ENCODE measurements around the gene TERB2. TPM values are rescaled to one million over a fixed set of nuclear protein-coding genes. Genes with fewer than 3 reads are reported as not detected.
"Not testable (repeated sequence)": the region's sequence is repeated elsewhere in the genome, so short reads cannot be mapped to it uniquely, and the experiment has no call there.

Gene TERB2
- total RNA-seq, 1 experiment from 2014 or later: not detected

DNA sequence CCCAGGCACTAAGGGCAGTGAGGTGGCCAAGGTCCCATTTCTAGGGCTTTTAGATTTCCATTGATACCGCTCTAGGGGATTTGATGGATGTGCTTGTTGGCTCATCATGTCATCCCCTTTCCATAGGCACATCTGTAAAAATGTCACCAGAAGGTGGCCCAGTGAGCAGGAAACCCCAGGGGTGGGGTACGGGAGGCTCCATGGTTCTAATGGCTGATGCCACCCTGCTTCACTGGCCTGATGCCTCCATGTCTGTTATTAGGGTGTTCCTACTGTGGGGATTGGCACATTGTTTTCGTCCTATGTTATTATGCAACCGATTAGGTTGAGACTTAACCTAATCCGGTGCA lies 32.4 kb downstream of the TERB2 start:
- not testable (repeated sequence) for H3K4me3 Mint-ChIP-seq; H4K8ac ChIP-seq (replicated peaks; ENCODE audit: insufficient read length, low read depth, low read length); H3K4ac ChIP-seq (ENCODE audit: low read depth, low read length); H3K79me1 ChIP-seq (ENCODE audit: insufficient read depth, low read depth, low read length, poor library complexity, severe bottlenecking); H3K79me2 ChIP-seq (ENCODE audit: insufficient read depth, low read length); H2BK120ac ChIP-seq (ENCODE audit: low read depth, low read length, poor library complexity, severe bottlenecking); H3K56ac ChIP-seq (ENCODE audit: insufficient read length, low read depth, low read length); H3K14ac ChIP-seq (ENCODE audit: insufficient read depth, low read length); H3K27me3 ChIP-seq (ENCODE audit: insufficient read depth, low read length); H3K36me3 Mint-ChIP-seq (ENCODE audit: insufficient read depth in 1 of 3, low read depth in 3 of 3); H3K4me2 ChIP-seq (ENCODE audit: insufficient read depth, insufficient read length, low read length); H3K27ac ChIP-seq (ENCODE audit: insufficient read length, low read depth, low read length); H3K18ac ChIP-seq (ENCODE audit: insufficient read length, low read depth, low read length); H2BK15ac ChIP-seq (ENCODE audit: low read depth, low read length); H3K9ac ChIP-seq (ENCODE audit: extremely low read depth, insufficient read length, low read length); H4K20me1 ChIP-seq (ENCODE audit: control insufficient read depth, insufficient read depth, insufficient read length); H2BK12ac ChIP-seq (ENCODE audit: insufficient read length, low read depth, low read length); H3T11ph ChIP-seq (ENCODE audit: low read length); H3K9me3 Mint-ChIP-seq; H2BK20ac ChIP-seq (ENCODE audit: low read depth, low read length, poor library complexity, severe bottlenecking); H3K23me2 ChIP-seq (ENCODE audit: insufficient read length, low read depth, low read length, poor library complexity, severe bottlenecking); H4K91ac ChIP-seq (ENCODE audit: insufficient read length, low read depth, low read length); H4K5ac ChIP-seq (ENCODE audit: insufficient read length, low read depth, low read length); H2AFZ ChIP-seq (ENCODE audit: low read length); H3K4me1 Mint-ChIP-seq; H2AK5ac ChIP-seq (ENCODE audit: insufficient read length, low read length); H3K27ac Mint-ChIP-seq; H3K9me3 ChIP-seq (ENCODE audit: control insufficient read depth, low read depth, low read length); H3K4me1 ChIP-seq (ENCODE audit: insufficient read depth, low read length); DNase-seq; H2BK5ac ChIP-seq (ENCODE audit: insufficient read length, low read length); H3K23ac ChIP-seq (ENCODE audit: insufficient read length, low read depth, low read length)
- H3K27me3 Mint-ChIP-seq (ENCODE audit: low read depth): peaks cover 13% of the 10 kb centered on the region
- no CpG with 5 or more reads among the region's 5 CpGs for WGBS (ENCODE audit: extremely low coverage, insufficient read length, low lambda C conversion rate)

DNA sequence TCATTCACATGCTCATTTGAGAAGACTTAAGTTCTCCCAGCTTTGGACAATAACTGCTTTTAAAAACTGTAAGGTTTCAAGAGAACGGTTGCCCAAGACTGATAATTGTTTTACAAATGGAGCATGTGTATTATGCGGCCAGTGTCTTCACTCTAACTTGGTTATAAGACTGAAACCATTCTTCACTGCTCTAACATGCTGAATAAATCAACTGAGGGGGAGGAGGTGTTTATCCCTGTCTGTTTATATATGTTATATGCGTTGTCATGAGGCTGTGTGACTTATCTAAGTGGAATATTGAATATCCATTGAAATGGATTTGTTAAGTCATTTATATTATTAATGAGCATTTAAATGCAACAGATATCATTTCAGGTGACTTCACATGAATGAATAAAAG lies 41.1 kb downstream of the TERB2 start:
- H2BK5ac ChIP-seq (ENCODE audit: insufficient read length, low read length); H3K4me1 Mint-ChIP-seq; H2BK20ac ChIP-seq (ENCODE audit: low read depth, low read length, poor library complexity, severe bottlenecking); H4K91ac ChIP-seq (ENCODE audit: insufficient read length, low read depth, low read length); H3K23me2 ChIP-seq (ENCODE audit: insufficient read length, low read depth, low read length, poor library complexity, severe bottlenecking); H4K8ac ChIP-seq (replicated peaks; ENCODE audit: insufficient read length, low read depth, low read length); H3T11ph ChIP-seq (ENCODE audit: low read length); H3K36me3 Mint-ChIP-seq (ENCODE audit: insufficient read depth in 1 of 3, low read depth in 3 of 3); H3K79me1 ChIP-seq (ENCODE audit: insufficient read depth, low read depth, low read length, poor library complexity, severe bottlenecking); H3K27ac Mint-ChIP-seq; DNase-seq; H3K4me3 Mint-ChIP-seq; H3K79me2 ChIP-seq (ENCODE audit: insufficient read depth, low read length); H3K4me1 ChIP-seq (ENCODE audit: insufficient read depth, low read length); H4K5ac ChIP-seq (ENCODE audit: insufficient read length, low read depth, low read length); H3K27me3 ChIP-seq (ENCODE audit: insufficient read depth, low read length); H3K9ac ChIP-seq (ENCODE audit: extremely low read depth, insufficient read length, low read length); H2AK5ac ChIP-seq (ENCODE audit: insufficient read length, low read length); H2BK15ac ChIP-seq (ENCODE audit: low read depth, low read length); H3K9me3 ChIP-seq (ENCODE audit: control insufficient read depth, low read depth, low read length); H3K4me2 ChIP-seq (ENCODE audit: insufficient read depth, insufficient read length, low read length); H3K14ac ChIP-seq (ENCODE audit: insufficient read depth, low read length); H3K9me3 Mint-ChIP-seq; H3K18ac ChIP-seq (ENCODE audit: insufficient read length, low read depth, low read length); H2AFZ ChIP-seq (ENCODE audit: low read length); H3K27ac ChIP-seq (ENCODE audit: insufficient read length, low read depth, low read length); H3K23ac ChIP-seq (ENCODE audit: insufficient read length, low read depth, low read length); H4K20me1 ChIP-seq (ENCODE audit: control insufficient read depth, insufficient read depth, insufficient read length); H2BK12ac ChIP-seq (ENCODE audit: insufficient read length, low read depth, low read length); H2BK120ac ChIP-seq (ENCODE audit: low read depth, low read length, poor library complexity, severe bottlenecking); H3K4ac ChIP-seq (ENCODE audit: low read depth, low read length); H3K56ac ChIP-seq (ENCODE audit: insufficient read length, low read depth, low read length): not testable (repeated sequence)
- no CpG with 5 or more reads among the region's 3 CpGs for WGBS (ENCODE audit: extremely low coverage, insufficient read length, low lambda C conversion rate)
- peaks cover 12% of the 10 kb centered on the region for H3K27me3 Mint-ChIP-seq (ENCODE audit: low read depth)

All from H9 (cell line).